Right renal cortex interstitium (tissue), 3 donors: ENCODE data around the gene BLOC1S2. TPM values are rescaled to one million over a fixed set of nuclear protein-coding genes. Genes with fewer than 3 reads are reported as not detected.
A peak's percentile ranks its signal among the peaks of the same experiment; 100 is the strongest.
"Not testable (repeated sequence)": the region's sequence is repeated elsewhere in the genome, so short reads cannot be mapped to it uniquely, and the experiment has no call there.

Source experiments
- DNase-seq, 3 donors: peaks; one replicate each; pipeline ENCODE4 v3.0.0-alpha.2; 2013; ENCODE audit warnings: low read depth in 3 of 3, low spot score in 2 of 3
- polyA plus RNA-seq, 3 donors: library from polyadenylated mRNA; unstranded; fragments of 120-200 nt; gene quantifications; one replicate each; pipeline ENCODE4 v1.2.1, GENCODE V29; 2013; ENCODE audit not compliant: insufficient read length in 3 of 3

BLOC1S2 gene
- polyA plus RNA-seq, 3 donors = 38.7 to 44.4 (median 41.0) TPM

GRCh38 chr10:100292300-100292699 lies 5.8 kb upstream of the BLOC1S2 start:
- DNase-seq = not testable (repeated sequence)

GRCh38 chr10:100291356-100291755 lies 4.9 kb upstream of the BLOC1S2 start:
- DNase-seq = no peak

- no peak for DNase-seq
Observed at GRCh38 chr10:100289641-100290040, 3.2 kb upstream of the BLOC1S2 start.

- DNase-seq = no peak
Observed at GRCh38 chr10:100288196-100288595, 1.7 kb upstream of the BLOC1S2 start.

GRCh38 chr10:100287756-100288155 lies 1.3 kb upstream of the BLOC1S2 start:
- no peak for DNase-seq

- not testable (repeated sequence) for DNase-seq
Observed at GRCh38 chr10:100285326-100285725, 1.2 kb downstream of the BLOC1S2 start.

GRCh38 chr10:100282907-100283306 lies 3.6 kb downstream of the BLOC1S2 start:
- DNase-seq = no peak

GRCh38 chr10:100276971-100277370 lies 9.5 kb downstream of the BLOC1S2 start:
- DNase-seq = not testable (repeated sequence)

GRCh38 chr10:100267239-100268104 lies 19.0 kb downstream of the BLOC1S2 start, which contains the start of gene CWF19L1:
Gene CWF19L1, minus strand, starts transcription at chr10:100267638. Its CDS starts 45 bp downstream, at chr10:100267593.
- peak; percentile 77 to 85 (median 79) for DNase-seq

GRCh38 chr10:100265821-100266485 lies 20.5 kb downstream of the BLOC1S2 start:
- no peak for DNase-seq

- no peak for DNase-seq
Observed at GRCh38 chr10:100254191-100254590, 32.3 kb downstream of the BLOC1S2 start.

- DNase-seq = no peak
Observed at GRCh38 chr10:100253041-100253440, 33.4 kb downstream of the BLOC1S2 start.

- DNase-seq = no peak
Observed at GRCh38 chr10:100248820-100249219, 37.7 kb downstream of the BLOC1S2 start.

GRCh38 chr10:100245484-100246220 lies 40.8 kb downstream of the BLOC1S2 start:
- DNase-seq = no peak

- no peak for DNase-seq
Observed at GRCh38 chr10:100239851-100240250, 46.6 kb downstream of the BLOC1S2 start.

- no peak for DNase-seq
Observed at GRCh38 chr10:100238429-100238828, 48.1 kb downstream of the BLOC1S2 start.

GRCh38 chr10:100232101-100232500 lies 54.4 kb downstream of the BLOC1S2 start:
- DNase-seq = no peak

GRCh38 chr10:100229819-100230422 lies 56.6 kb downstream of the BLOC1S2 start:
- DNase-seq = no peak

- DNase-seq = no peak
Observed at GRCh38 chr10:100223879-100224278, 62.6 kb downstream of the BLOC1S2 start.
